Activated gamma-delta T cell (primary cell): ENCODE results near the gene NPBWR2.
"Not testable (repeated sequence)": the region's sequence is repeated elsewhere in the genome, so short reads cannot be mapped to it uniquely, and the experiment has no call there.

Source experiments
- DNase-seq: peaks from one replicate; lab custom pipeline; 2025; lab: John Stamatoyannopoulos, UW

Gene NPBWR2

GRCh38 chr20:64102647-64103354 is 4.6 kb downstream of the NPBWR2 start:
- no peak for DNase-seq

GRCh38 chr20:64101731-64102621 is 5.4 kb downstream of the NPBWR2 start:
- peak; percentile 33 for DNase-seq

- no peak for DNase-seq
Measured at GRCh38 chr20:64100946-64101688, 6.2 kb downstream of the NPBWR2 start.

GRCh38 chr20:64100566-64100888 is 6.8 kb downstream of the NPBWR2 start:
- no peak for DNase-seq

- DNase-seq = no peak
Measured at GRCh38 chr20:64099880-64100565, 7.3 kb downstream of the NPBWR2 start.

GRCh38 chr20:64099086-64099786 is 8.1 kb downstream of the NPBWR2 start:
- no peak for DNase-seq

- no peak for DNase-seq
Measured at GRCh38 chr20:64098471-64099013, 8.8 kb downstream of the NPBWR2 start.

GRCh38 chr20:64096535-64096934 is 10.8 kb downstream of the NPBWR2 start:
- no peak for DNase-seq

- no peak for DNase-seq
Measured at GRCh38 chr20:64095927-64096326, 11.4 kb downstream of the NPBWR2 start.

- DNase-seq = no peak
Measured at GRCh38 chr20:64095455-64095854, 11.9 kb downstream of the NPBWR2 start.

- no peak for DNase-seq
Measured at GRCh38 chr20:64093013-64093503, 14.3 kb downstream of the NPBWR2 start.

GRCh38 chr20:64092258-64093012 is 14.9 kb downstream of the NPBWR2 start:
- no peak for DNase-seq

- DNase-seq = no peak
Measured at GRCh38 chr20:64091770-64092169, 15.6 kb downstream of the NPBWR2 start.

GRCh38 chr20:64091340-64091739 is 16.0 kb downstream of the NPBWR2 start:
- DNase-seq = no peak

- DNase-seq = no peak
Measured at GRCh38 chr20:64090165-64090564, 17.2 kb downstream of the NPBWR2 start.

GRCh38 chr20:64088586-64088985 is 18.8 kb downstream of the NPBWR2 start:
- not testable (repeated sequence) for DNase-seq

GRCh38 chr20:64087226-64087825 is 20.0 kb downstream of the NPBWR2 start:
- not testable (repeated sequence) for DNase-seq

GRCh38 chr20:64086801-64087200 is 20.6 kb downstream of the NPBWR2 start:
- DNase-seq = no peak

GRCh38 chr20:64084685-64085152 is 22.6 kb downstream of the NPBWR2 start:
- no peak for DNase-seq
